ENCODE data around the gene ASMT.
"Not testable (repeated sequence)": the region's sequence is repeated elsewhere in the genome, so short reads cannot be mapped to it uniquely, and the experiment has no call there.

Gene ASMT

GRCh38 chrX:1679238-1679637 lies 64.4 kb downstream of the ASMT start:
- no peak overlapping the region for H3K9ac ChIP-seq (ENCODE audit: low read length)

DNA sequence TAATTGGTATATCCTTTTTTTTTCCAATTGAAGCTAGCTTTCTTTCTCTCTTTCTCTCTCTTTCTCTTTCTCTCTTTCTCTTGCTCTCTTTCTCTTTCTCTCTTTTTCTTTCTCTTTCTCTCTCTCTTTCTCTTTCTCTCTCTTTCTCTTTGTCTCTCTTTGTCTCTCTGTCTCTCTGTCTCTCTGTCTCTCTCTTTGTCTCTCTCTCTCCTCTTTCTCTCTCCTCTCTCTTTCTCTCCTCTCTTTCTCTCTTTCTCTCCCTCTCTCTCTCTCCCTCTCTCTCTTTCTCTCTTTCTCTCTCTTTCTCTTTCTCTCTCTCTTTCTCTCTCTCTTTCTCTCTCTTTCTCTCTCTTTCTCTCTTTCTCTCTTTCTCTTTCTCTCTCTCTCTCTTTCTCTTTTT lies 66.6 kb downstream of the ASMT start:
- Histone ChIP-seq H3K27ac (ENCODE audit: low read depth, low read length) (no peak overlapping the region), H3K36me3 (ENCODE audit: low read length) (no peaks in the 10 kb centered on the region), H3K4me3 (ENCODE audit: insufficient read depth, low read length, poor library complexity, severe bottlenecking) (no peak overlapping the region), H3K9ac (ENCODE audit: low read length) (no peak overlapping the region), H3K4me2 (ENCODE audit: low read depth, low read length, poor library complexity, severe bottlenecking) (no peak overlapping the region), H2AFZ (ENCODE audit: low read depth, low read length, severe bottlenecking) (no peak overlapping the region), H3K9me2 (replicated peaks; ENCODE audit: insufficient read depth, low read length) (no peaks in the 10 kb centered on the region), H3F3A (ENCODE audit: insufficient read depth) (no peaks in the 10 kb centered on the region), H3K79me2 (ENCODE audit: insufficient read depth, low read length) (no peaks in the 10 kb centered on the region), H3K9me3 (ENCODE audit: insufficient read depth, low read length) (no peaks in the 10 kb centered on the region), H3K27me3 (ENCODE audit: low read length) (no peaks in the 10 kb centered on the region), H4K20me1 (ENCODE audit: low read depth, low read length) (no peaks in the 10 kb centered on the region)
- no peak for TF ChIP-seq EZH2phosphoT487 (conservative IDR thresholded peaks at IDR 0.05; ENCODE audit: low read length)
- TF ChIP-seq, protein P1, sequence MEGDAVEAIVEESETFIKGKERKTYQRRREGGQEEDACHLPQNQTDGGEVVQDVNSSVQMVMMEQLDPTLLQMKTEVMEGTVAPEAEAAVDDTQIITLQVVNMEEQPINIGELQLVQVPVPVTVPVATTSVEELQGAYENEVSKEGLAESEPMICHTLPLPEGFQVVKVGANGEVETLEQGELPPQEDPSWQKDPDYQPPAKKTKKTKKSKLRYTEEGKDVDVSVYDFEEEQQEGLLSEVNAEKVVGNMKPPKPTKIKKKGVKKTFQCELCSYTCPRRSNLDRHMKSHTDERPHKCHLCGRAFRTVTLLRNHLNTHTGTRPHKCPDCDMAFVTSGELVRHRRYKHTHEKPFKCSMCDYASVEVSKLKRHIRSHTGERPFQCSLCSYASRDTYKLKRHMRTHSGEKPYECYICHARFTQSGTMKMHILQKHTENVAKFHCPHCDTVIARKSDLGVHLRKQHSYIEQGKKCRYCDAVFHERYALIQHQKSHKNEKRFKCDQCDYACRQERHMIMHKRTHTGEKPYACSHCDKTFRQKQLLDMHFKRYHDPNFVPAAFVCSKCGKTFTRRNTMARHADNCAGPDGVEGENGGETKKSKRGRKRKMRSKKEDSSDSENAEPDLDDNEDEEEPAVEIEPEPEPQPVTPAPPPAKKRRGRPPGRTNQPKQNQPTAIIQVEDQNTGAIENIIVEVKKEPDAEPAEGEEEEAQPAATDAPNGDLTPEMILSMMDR (IDR thresholded peaks at IDR 0.05; ENCODE audit: insufficient read depth, low read length, poor library complexity, severe bottlenecking) = no peak

More at GRCh38 chrX:1679238-1679637, 64.4 kb downstream of the ASMT start:
- Histone ChIP-seq H3K27ac (ENCODE audit: low read depth, low read length) (no peak overlapping the region), H4K20me1 (ENCODE audit: low read depth, low read length) (no peaks in the 10 kb centered on the region), H3K4me3 (ENCODE audit: insufficient read depth, low read length, poor library complexity, severe bottlenecking) (no peak overlapping the region), H3K4me2 (ENCODE audit: low read depth, low read length, poor library complexity, severe bottlenecking) (no peak overlapping the region), H3K79me2 (ENCODE audit: insufficient read depth, low read length) (no peaks in the 10 kb centered on the region), H3F3A (ENCODE audit: insufficient read depth) (no peaks in the 10 kb centered on the region), H3K9me3 (ENCODE audit: insufficient read depth, low read length) (no peaks in the 10 kb centered on the region), H3K36me3 (ENCODE audit: low read length) (no peaks in the 10 kb centered on the region), H2AFZ (ENCODE audit: low read depth, low read length, severe bottlenecking) (no peak overlapping the region), H3K27me3 (ENCODE audit: low read length) (no peaks in the 10 kb centered on the region), H3K9me2 (replicated peaks; ENCODE audit: insufficient read depth, low read length) (no peaks in the 10 kb centered on the region)
- TF ChIP-seq, protein P1 (IDR thresholded peaks at IDR 0.05; ENCODE audit: insufficient read depth, low read length, poor library complexity, severe bottlenecking) = no peak
- TF ChIP-seq EZH2phosphoT487 (conservative IDR thresholded peaks at IDR 0.05; ENCODE audit: low read length) = no peak

GRCh38 chrX:1681856-1682255 lies 67.0 kb downstream of the ASMT start:
- H3K36me3 ChIP-seq (ENCODE audit: low read length); H4K20me1 ChIP-seq (ENCODE audit: low read depth, low read length); H3F3A ChIP-seq (ENCODE audit: insufficient read depth); H3K9ac ChIP-seq (ENCODE audit: low read length); H3K27me3 ChIP-seq (ENCODE audit: low read length); H3K9me3 ChIP-seq (ENCODE audit: insufficient read depth, low read length); H3K27ac ChIP-seq (ENCODE audit: low read depth, low read length); H2AFZ ChIP-seq (ENCODE audit: low read depth, low read length, severe bottlenecking); H3K79me2 ChIP-seq (ENCODE audit: insufficient read depth, low read length); H3K4me2 ChIP-seq (ENCODE audit: low read depth, low read length, poor library complexity, severe bottlenecking); H3K4me3 ChIP-seq (ENCODE audit: insufficient read depth, low read length, poor library complexity, severe bottlenecking); H3K9me2 ChIP-seq (replicated peaks; ENCODE audit: insufficient read depth, low read length): not testable (repeated sequence)

DNA sequence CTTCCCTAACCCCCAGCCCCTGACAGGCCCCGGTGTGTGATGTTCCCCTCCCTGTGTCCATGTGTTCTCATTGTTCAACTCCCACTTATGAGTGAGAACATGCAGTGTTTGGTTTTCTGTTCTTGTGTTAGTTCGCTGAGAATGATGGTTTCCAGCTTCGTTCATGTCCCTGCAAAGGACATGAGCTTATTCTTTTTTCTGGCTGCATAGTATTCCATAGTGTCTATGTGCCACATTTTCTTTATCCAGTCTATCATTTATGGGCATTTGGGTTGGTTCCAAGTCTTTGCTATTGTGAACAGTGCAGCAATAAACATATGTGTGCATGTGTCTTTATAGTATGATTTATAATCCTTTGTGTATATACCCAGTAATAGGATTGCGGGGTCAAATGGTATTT lies 67.6 kb downstream of the ASMT start:
- not testable (repeated sequence) for H3K79me2 ChIP-seq (ENCODE audit: insufficient read depth, low read length); H3K27ac ChIP-seq (ENCODE audit: low read depth, low read length); H3K9ac ChIP-seq (ENCODE audit: low read length); H3K4me2 ChIP-seq (ENCODE audit: low read depth, low read length, poor library complexity, severe bottlenecking); H2AFZ ChIP-seq (ENCODE audit: low read depth, low read length, severe bottlenecking); H3K9me3 ChIP-seq (ENCODE audit: insufficient read depth, low read length); H3K36me3 ChIP-seq (ENCODE audit: low read length); H3K9me2 ChIP-seq (replicated peaks; ENCODE audit: insufficient read depth, low read length); H3K27me3 ChIP-seq (ENCODE audit: low read length); H4K20me1 ChIP-seq (ENCODE audit: low read depth, low read length); H3K4me3 ChIP-seq (ENCODE audit: insufficient read depth, low read length, poor library complexity, severe bottlenecking); H3F3A ChIP-seq (ENCODE audit: insufficient read depth)

- H3K27ac ChIP-seq (ENCODE audit: low read depth, low read length); H3K4me3 ChIP-seq (ENCODE audit: insufficient read depth, low read length, poor library complexity, severe bottlenecking); H3K9me2 ChIP-seq (replicated peaks; ENCODE audit: insufficient read depth, low read length); H3K9ac ChIP-seq (ENCODE audit: low read length); H3K36me3 ChIP-seq (ENCODE audit: low read length); H3K27me3 ChIP-seq (ENCODE audit: low read length); H2AFZ ChIP-seq (ENCODE audit: low read depth, low read length, severe bottlenecking); H3F3A ChIP-seq (ENCODE audit: insufficient read depth); H3K9me3 ChIP-seq (ENCODE audit: insufficient read depth, low read length); H3K4me2 ChIP-seq (ENCODE audit: low read depth, low read length, poor library complexity, severe bottlenecking); H4K20me1 ChIP-seq (ENCODE audit: low read depth, low read length); H3K79me2 ChIP-seq (ENCODE audit: insufficient read depth, low read length): not testable (repeated sequence)
These were observed 70.0 kb downstream of the ASMT start for GRCh38 chrX:1684883-1685282.

GRCh38 chrX:1685444-1685880 lies 70.6 kb downstream of the ASMT start:
- H3K9me3 ChIP-seq (ENCODE audit: insufficient read depth, low read length); H3K4me2 ChIP-seq (ENCODE audit: low read depth, low read length, poor library complexity, severe bottlenecking); H4K20me1 ChIP-seq (ENCODE audit: low read depth, low read length); H2AFZ ChIP-seq (ENCODE audit: low read depth, low read length, severe bottlenecking); H3K9me2 ChIP-seq (replicated peaks; ENCODE audit: insufficient read depth, low read length); H3K4me3 ChIP-seq (ENCODE audit: insufficient read depth, low read length, poor library complexity, severe bottlenecking); H3K27me3 ChIP-seq (ENCODE audit: low read length); H3K27ac ChIP-seq (ENCODE audit: low read depth, low read length); H3K9ac ChIP-seq (ENCODE audit: low read length); H3K79me2 ChIP-seq (ENCODE audit: insufficient read depth, low read length); H3F3A ChIP-seq (ENCODE audit: insufficient read depth); H3K36me3 ChIP-seq (ENCODE audit: low read length): not testable (repeated sequence)
